ENCODE results near the gene DSG1. TPM values are rescaled to one million over a fixed set of nuclear protein-coding genes. Genes with fewer than 3 reads are reported as not detected.
A peak's percentile ranks its signal among the peaks of the same experiment; 100 is the strongest.
"Not testable (repeated sequence)": the region's sequence is repeated elsewhere in the genome, so short reads cannot be mapped to it uniquely, and the experiment has no call there.

Gene DSG1
- total RNA-seq, 1 experiment from 2014 or later = not detected

DNA sequence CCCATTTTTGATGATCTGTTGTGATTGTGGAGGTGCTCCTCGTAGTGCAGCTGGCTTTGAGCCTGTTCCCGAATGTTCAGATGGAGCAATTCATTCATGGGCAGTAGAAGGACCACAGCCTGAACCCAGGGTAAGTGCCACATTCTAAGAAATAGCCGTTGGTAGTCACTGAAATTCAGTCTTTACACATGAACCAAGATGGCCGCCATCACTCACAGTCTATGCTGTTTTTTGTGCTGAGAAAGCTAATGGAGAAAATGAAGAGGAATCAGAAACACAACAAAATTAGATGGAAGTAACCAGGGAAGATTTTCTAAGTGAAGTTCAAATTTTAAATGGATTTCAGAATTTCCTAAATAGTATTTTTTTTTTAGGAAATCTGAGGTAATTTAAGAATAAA, 25.5 kb downstream of the DSG1 start:
- H3K9me3 ChIP-seq (ENCODE audit: control insufficient read depth, low read depth, low read length) = no peaks in the 10 kb centered on the region
- no peak overlapping the region for H3K14ac ChIP-seq (ENCODE audit: insufficient read depth, low read length)
- no peak overlapping the region for H3K4me3 Mint-ChIP-seq
- no peak overlapping the region for H2BK15ac ChIP-seq (ENCODE audit: low read depth, low read length)
- H3K79me1 ChIP-seq (ENCODE audit: insufficient read depth, low read depth, low read length, poor library complexity, severe bottlenecking) = no peaks in the 10 kb centered on the region
- peak overlapping the region; percentile 58 for H2AFZ ChIP-seq (ENCODE audit: low read length)
- no peak overlapping the region for H3K4me2 ChIP-seq (ENCODE audit: insufficient read depth, insufficient read length, low read length)
- H3K27me3 ChIP-seq (ENCODE audit: insufficient read depth, low read length) = no peaks in the 10 kb centered on the region
- H3K27ac ChIP-seq (ENCODE audit: insufficient read length, low read depth, low read length) = no peak overlapping the region
- H2BK5ac ChIP-seq (ENCODE audit: insufficient read length, low read length) = no peak overlapping the region
- H3K9ac ChIP-seq (ENCODE audit: extremely low read depth, insufficient read length, low read length) = no peak overlapping the region
- H3K27ac Mint-ChIP-seq = no peak overlapping the region
- H2BK120ac ChIP-seq (ENCODE audit: low read depth, low read length, poor library complexity, severe bottlenecking) = no peak overlapping the region
- no peak overlapping the region for H4K91ac ChIP-seq (ENCODE audit: insufficient read length, low read depth, low read length)
- no peaks in the 10 kb centered on the region for H3K27me3 Mint-ChIP-seq (ENCODE audit: low read depth)
- no peaks in the 10 kb centered on the region; a peak in 1 of 7 replicates for H3K36me3 Mint-ChIP-seq (ENCODE audit: insufficient read depth in 1 of 3, low read depth in 3 of 3)
- H3K23ac ChIP-seq (ENCODE audit: insufficient read length, low read depth, low read length) = no peak overlapping the region
- H3K23me2 ChIP-seq (ENCODE audit: insufficient read length, low read depth, low read length, poor library complexity, severe bottlenecking) = no peaks in the 10 kb centered on the region
- no peak overlapping the region for H3T11ph ChIP-seq (ENCODE audit: low read length)
- H4K8ac ChIP-seq (replicated peaks; ENCODE audit: insufficient read length, low read depth, low read length) = peak overlapping the region; percentile 28
- no peak overlapping the region for H3K4ac ChIP-seq (ENCODE audit: low read depth, low read length)
- H2BK12ac ChIP-seq (ENCODE audit: insufficient read length, low read depth, low read length) = no peak overlapping the region
- no peak for DNase-seq
- no peaks in the 10 kb centered on the region; the same call in 1 of the 2 replicates for H3K4me1 ChIP-seq (ENCODE audit: insufficient read depth, low read length)
- no CpG with 5 or more reads among the region's 4 CpGs for WGBS (ENCODE audit: extremely low coverage, insufficient read length, low lambda C conversion rate)
- no peaks in the 10 kb centered on the region for H4K20me1 ChIP-seq (ENCODE audit: control insufficient read depth, insufficient read depth, insufficient read length)
- no peaks in the 10 kb centered on the region for H3K9me3 Mint-ChIP-seq
- no peak overlapping the region for H3K56ac ChIP-seq (ENCODE audit: insufficient read length, low read depth, low read length)
- no peaks in the 10 kb centered on the region for H3K79me2 ChIP-seq (ENCODE audit: insufficient read depth, low read length)
- H3K18ac ChIP-seq (ENCODE audit: insufficient read length, low read depth, low read length) = no peak overlapping the region
- H2AK5ac ChIP-seq (ENCODE audit: insufficient read length, low read length) = no peak overlapping the region
- H2BK20ac ChIP-seq (ENCODE audit: low read depth, low read length, poor library complexity, severe bottlenecking) = no peak overlapping the region
- no peak overlapping the region for H4K5ac ChIP-seq (ENCODE audit: insufficient read length, low read depth, low read length)
- H3K4me1 Mint-ChIP-seq = 0 out of 4 replicates have a peak, but pooled peaks cover 0 to 4% of the 10 kb centered on the region in 2 experiments
- TF ChIP-seq, protein P1, sequence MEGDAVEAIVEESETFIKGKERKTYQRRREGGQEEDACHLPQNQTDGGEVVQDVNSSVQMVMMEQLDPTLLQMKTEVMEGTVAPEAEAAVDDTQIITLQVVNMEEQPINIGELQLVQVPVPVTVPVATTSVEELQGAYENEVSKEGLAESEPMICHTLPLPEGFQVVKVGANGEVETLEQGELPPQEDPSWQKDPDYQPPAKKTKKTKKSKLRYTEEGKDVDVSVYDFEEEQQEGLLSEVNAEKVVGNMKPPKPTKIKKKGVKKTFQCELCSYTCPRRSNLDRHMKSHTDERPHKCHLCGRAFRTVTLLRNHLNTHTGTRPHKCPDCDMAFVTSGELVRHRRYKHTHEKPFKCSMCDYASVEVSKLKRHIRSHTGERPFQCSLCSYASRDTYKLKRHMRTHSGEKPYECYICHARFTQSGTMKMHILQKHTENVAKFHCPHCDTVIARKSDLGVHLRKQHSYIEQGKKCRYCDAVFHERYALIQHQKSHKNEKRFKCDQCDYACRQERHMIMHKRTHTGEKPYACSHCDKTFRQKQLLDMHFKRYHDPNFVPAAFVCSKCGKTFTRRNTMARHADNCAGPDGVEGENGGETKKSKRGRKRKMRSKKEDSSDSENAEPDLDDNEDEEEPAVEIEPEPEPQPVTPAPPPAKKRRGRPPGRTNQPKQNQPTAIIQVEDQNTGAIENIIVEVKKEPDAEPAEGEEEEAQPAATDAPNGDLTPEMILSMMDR (conservative IDR thresholded peaks at IDR 0.05) = no peak

DNA sequence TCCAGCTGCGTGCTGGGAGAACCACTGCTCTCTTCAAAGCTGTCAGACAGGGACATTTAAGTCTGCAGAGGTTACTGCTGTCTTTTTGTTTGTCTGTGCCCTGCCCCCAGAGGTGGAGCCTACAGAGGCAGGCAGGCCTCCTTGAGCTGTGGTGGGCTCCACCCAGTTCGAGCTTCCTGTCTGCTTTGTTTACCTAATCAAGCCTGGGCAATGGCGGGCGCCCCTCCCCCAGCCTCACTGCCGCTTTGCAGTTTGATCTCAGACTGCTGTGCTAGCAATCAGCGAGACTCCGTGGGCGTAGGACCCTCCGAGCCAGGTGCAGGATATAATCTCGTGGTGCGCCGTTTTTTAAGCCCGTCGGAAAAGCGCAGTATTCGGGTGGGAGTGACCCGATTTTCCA, 35.4 kb downstream of the DSG1 start:
- not testable (repeated sequence) for H3K9me3 ChIP-seq (ENCODE audit: control insufficient read depth, low read depth, low read length); H3K27ac ChIP-seq (ENCODE audit: insufficient read length, low read depth, low read length); H2AFZ ChIP-seq (ENCODE audit: low read length); DNase-seq; H3K18ac ChIP-seq (ENCODE audit: insufficient read length, low read depth, low read length); H3K23me2 ChIP-seq (ENCODE audit: insufficient read length, low read depth, low read length, poor library complexity, severe bottlenecking); H2BK5ac ChIP-seq (ENCODE audit: insufficient read length, low read length); H3T11ph ChIP-seq (ENCODE audit: low read length); H3K4me1 ChIP-seq (ENCODE audit: insufficient read depth, low read length); H3K27ac Mint-ChIP-seq; H3K4me3 Mint-ChIP-seq; H3K23ac ChIP-seq (ENCODE audit: insufficient read length, low read depth, low read length); H2BK120ac ChIP-seq (ENCODE audit: low read depth, low read length, poor library complexity, severe bottlenecking); H3K9ac ChIP-seq (ENCODE audit: extremely low read depth, insufficient read length, low read length); H2AK5ac ChIP-seq (ENCODE audit: insufficient read length, low read length); H2BK15ac ChIP-seq (ENCODE audit: low read depth, low read length); H4K91ac ChIP-seq (ENCODE audit: insufficient read length, low read depth, low read length); H3K4ac ChIP-seq (ENCODE audit: low read depth, low read length); H3K27me3 Mint-ChIP-seq (ENCODE audit: low read depth); H2BK12ac ChIP-seq (ENCODE audit: insufficient read length, low read depth, low read length); H3K27me3 ChIP-seq (ENCODE audit: insufficient read depth, low read length); H3K4me2 ChIP-seq (ENCODE audit: insufficient read depth, insufficient read length, low read length); H3K79me1 ChIP-seq (ENCODE audit: insufficient read depth, low read depth, low read length, poor library complexity, severe bottlenecking); H4K8ac ChIP-seq (replicated peaks; ENCODE audit: insufficient read length, low read depth, low read length); H4K20me1 ChIP-seq (ENCODE audit: control insufficient read depth, insufficient read depth, insufficient read length); H3K4me1 Mint-ChIP-seq; H2BK20ac ChIP-seq (ENCODE audit: low read depth, low read length, poor library complexity, severe bottlenecking); H3K79me2 ChIP-seq (ENCODE audit: insufficient read depth, low read length); H4K5ac ChIP-seq (ENCODE audit: insufficient read length, low read depth, low read length); H3K56ac ChIP-seq (ENCODE audit: insufficient read length, low read depth, low read length); H3K14ac ChIP-seq (ENCODE audit: insufficient read depth, low read length)
- no CpG with 5 or more reads among the region's 17 CpGs for WGBS (ENCODE audit: extremely low coverage, insufficient read length, low lambda C conversion rate)
- Mint-ChIP-seq H3K9me3 (peaks cover 13% of the 10 kb centered on the region in 2 experiments), H3K36me3 (ENCODE audit: insufficient read depth in 1 of 3, low read depth in 3 of 3) (peaks cover 12 to 15% (median 13%) of the 10 kb centered on the region in 3 experiments)

All from H9 (cell line).